HG03460 (cell line): ENCODE data around the gene SH3PXD2B.
"Not testable (repeated sequence)": the region's sequence is repeated elsewhere in the genome, so short reads cannot be mapped to it uniquely, and the experiment has no call there.

Experiments
- ATAC-seq: cut with Tn5 transposase; IDR thresholded peaks from one replicate; pipeline ENCODE4 v1.9.1; 2021; ENCODE audit not compliant: unreplicated experiment

SH3PXD2B gene

DNA sequence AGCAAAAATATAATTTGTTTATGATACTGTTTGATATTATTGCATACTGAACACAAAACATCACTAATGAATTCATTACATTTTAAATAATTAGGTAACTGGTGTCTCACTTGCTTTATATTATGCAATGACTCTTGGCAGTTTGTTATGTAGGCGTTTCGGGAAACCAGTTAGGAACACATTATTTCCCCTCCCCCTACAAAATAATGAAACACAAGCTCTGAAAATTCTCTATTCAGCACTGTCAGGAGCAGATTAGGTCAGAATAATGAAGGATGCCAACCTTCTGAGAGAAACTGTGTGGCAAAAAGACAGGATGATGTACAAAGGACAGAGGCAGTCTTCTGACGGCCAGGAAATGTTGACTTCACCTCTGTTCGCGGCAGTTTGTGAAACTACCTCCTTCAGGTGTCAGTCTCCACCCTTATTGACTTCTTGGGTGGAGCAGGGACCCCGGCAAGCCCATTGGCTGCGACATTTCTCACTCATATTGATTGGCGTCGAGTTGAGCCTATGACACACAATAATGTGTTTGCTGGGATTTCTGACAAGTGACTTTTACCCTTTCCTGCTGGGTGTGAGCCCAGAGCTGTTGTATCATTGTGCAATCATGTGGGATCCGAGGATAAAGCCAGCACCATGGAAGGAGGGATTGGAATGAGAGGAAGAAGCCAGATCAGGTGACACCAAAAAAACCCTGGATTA, 33.9 kb downstream of the SH3PXD2B start:
- ATAC-seq: no peak

DNA sequence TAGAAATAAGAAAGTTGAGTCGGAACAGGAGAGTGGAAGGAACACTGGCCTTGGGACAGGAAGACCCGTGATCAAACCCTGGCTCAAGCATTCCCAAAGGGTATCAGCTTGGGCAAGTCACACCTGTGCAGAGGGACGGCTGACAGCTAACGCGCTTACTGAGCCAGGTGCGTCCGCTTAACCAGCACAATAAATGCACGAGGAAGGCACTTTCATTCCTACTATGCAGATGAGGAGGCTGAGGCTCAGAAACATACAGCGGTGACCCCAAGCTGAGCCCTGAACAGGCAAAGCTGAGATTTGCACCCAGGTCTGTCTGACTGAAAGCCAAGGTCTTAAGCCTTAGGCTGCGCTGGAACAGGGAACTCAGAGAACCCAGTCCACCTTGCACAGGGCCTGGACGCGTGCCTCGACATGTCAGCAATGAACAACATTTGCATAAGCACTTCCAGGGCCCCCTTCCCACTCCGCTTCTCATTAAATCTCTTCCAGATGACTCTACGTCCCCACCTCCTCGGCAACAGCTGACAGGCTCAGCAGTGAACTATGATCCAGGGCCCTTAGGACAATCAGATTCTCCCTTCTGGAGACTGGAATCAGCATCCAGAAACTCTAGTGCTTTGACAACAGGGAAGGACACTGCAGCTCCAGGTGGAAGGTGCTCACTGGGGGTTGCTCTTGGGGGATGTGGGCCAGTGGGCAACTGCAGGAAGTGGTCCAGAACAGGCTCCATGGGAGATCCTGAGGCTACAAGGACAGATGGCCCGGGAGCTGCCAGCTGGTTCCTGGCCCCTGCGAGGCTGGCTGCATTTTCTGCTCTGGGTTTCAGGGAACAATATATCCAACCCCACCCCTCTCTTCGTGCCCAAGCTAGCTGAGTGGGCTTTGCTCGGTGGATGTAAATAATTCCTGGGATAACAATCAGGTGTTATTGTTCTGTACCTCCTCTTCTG, 35.2 kb downstream of the SH3PXD2B start:
- ATAC-seq: no peak

DNA sequence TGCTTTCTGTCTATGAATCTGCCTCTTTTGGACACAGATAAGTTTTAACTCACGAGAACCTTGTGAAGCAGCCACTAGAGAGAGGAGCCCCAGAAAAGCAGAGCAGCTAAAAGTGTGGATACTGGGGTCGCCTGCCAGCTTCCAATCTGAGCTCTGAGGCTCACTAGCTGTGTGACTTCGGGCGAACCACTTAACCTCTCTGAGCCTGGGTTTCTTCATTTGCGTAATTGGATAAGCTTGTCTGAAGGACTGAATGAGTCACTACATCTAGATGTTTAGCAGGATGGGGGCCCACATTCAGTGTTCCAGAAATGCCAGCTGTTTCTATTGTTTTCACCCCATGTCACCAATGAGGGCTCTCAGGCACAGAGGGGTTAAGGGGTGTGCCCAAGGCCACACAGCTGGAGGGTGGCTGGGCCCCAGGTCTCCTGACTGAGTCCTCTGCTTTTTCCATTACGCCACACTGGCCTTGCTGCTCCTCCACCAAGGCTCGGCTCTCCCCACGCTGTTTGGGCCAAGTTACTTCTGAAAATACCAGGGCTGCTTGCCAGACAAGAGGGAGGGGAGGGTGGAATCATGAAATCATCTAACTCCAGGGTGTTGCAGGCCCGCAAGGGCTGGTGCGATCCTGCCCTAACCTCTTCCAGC, 36.2 kb downstream of the SH3PXD2B start:
- no peak for ATAC-seq

DNA sequence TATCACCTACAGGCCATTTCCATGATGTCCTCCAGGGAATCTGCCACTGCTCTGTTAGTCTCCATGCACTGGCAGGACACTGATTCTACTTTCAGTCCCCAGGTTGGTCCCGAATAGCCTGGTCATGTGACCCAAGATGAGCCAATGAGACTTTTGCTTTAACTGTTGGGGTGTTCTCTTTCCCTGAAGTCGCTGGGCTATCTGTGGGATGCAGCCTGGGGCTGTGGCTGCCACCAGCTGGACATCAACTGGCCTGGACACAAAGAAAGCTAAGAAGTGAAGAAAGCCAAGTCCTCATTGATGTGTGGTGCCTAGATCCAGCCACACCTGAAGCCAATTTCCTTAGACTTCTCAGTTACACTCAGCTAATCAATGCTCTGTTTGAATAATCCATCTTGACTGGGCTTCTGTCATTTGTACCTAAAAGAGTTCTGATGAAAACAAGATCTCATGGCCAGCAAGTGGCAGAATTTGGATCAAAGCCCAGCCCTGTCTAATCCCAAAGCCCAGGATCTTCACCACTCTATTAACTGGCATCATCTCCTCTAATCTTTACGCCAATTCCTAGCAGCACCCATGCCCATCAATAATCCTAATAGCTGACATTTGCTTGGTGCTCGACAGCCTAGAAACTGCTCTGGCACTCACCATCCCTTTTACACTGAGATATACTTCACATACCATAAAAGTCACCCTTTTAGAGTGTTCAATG, 37.0 kb downstream of the SH3PXD2B start:
- no peak for ATAC-seq

DNA sequence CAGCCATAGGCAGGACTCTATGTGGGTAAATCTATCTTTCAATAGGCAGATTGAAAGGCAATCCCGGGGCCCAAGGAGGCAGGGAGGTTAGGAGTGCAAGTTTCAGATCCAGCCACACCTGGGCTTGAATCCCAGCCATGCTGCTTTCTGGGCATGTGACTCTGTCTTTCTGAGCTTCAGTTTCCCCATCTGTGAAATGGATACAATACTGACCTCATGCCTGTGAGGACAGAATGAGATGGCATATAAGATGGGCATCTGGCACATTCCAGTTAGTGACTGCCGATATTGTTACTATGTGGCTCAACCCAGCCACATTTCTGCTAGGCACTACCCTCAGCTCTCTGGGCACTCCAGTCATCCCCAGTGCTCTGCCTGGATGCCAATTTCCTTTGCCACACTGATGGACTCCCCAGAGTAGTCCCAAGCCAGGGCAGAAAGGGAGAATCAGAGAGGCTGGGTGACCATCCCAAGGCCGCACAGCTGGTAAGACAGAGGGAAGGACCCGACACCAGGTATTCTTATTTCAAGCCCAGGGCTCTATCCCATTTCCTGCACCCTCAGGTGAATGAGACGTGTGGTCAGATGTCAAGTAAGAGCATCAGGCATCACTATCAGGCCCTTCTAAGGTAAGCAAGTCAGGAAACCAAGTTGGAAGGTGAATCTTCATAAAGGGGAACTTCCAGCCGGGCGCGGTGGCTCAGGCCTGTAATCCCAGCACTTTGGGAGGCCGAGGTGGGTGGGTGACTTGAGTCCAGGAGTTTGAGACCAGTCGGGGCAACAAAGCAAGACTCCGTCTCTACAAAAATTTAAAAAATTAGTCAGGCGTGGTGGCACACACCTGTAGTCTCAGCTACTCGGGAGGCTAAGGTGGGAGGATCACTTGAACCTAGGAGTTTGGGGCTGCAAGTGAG, 38.7 kb downstream of the SH3PXD2B start:
- ATAC-seq: no peak

GRCh38 chr5:172414531-172415361, 39.6 kb downstream of the SH3PXD2B start:
- no peak for ATAC-seq

- ATAC-seq: no peak
Observed at GRCh38 chr5:172413601-172414171, 40.6 kb downstream of the SH3PXD2B start.

DNA sequence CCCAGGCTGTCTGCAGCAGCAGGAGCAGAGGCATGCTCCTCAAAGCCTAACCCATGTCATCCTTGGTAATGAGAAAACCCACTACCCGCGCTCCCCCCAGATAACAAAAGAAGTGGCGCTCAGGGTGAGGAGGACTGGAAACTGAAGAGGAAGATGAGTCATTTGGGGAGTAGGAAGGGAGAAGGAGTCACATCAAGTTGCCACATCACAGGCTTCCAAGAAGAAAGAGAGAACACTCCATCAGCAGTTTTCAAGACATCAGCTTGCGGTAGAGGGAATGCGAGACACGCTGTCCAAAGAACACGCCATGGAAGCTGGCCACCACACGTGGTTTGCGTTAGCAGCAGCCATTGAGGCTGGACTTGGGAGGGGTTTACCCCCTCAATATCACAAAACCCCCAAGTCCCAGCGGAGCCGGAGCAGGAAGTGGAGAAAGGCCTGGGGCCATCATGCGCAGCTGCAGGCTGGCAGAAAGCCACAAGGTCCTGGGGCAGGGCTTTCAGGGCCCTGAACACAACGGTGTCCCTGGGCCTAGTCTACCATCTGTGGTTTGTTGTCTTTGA, 41.5 kb downstream of the SH3PXD2B start:
- no peak for ATAC-seq

DNA sequence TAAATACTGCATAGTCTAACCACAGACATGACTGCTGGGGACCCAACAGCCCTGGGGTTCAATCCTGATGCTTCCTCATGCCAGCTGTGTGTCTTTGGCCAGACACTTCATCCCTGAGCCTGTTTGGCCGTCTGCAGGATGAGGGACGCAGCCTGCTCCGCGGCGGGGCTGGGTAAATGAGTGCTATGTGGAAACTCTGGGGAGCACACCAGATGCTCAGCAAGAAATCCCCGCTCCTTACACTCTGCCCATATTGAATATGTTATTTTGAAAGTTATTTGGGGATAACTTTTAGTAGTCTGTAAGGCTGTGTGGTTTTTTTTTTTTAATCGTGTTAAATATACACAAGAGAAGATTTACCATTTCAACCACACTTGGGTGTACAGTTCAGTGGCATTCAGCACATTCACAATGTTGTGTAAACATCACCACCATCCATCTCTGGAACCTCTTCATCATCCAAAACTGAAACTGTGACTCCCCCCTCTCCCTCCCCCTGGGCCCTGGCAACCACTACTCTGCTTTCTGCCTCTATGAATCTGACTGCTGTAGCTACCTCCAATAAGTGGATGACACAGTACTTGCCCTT, 42.7 kb downstream of the SH3PXD2B start:
- ATAC-seq: no peak

GRCh38 chr5:172410662-172411483, 43.5 kb downstream of the SH3PXD2B start:
- no peak for ATAC-seq

- ATAC-seq: no peak
Observed at GRCh38 chr5:172410160-172410559, 44.2 kb downstream of the SH3PXD2B start.

DNA sequence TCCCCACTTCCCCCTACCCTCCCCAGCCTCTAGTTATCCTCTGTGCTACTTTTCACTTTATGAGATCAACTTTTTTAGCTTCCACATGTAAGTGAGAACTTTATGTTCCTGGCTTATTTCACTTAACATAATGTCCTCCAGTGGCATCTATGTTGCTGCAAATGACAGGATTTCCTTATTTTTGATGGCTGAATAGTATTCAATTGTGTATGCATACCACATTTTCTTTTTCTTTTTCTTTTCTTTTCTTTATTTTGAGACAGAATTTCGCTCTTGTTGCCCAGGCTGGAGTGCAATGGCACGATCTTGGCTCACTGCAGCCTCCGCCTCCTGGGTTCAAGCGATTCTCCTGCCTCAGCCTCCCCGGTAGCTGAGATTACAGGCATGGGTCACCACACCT, 44.8 kb downstream of the SH3PXD2B start:
- not testable (repeated sequence) for ATAC-seq

- no peak for ATAC-seq
Observed at GRCh38 chr5:172407822-172408221, 46.5 kb downstream of the SH3PXD2B start.

- ATAC-seq: no peak
Observed at GRCh38 chr5:172407241-172407691, 47.1 kb downstream of the SH3PXD2B start.

GRCh38 chr5:172405226-172406107, 48.9 kb downstream of the SH3PXD2B start:
- ATAC-seq: no peak

DNA sequence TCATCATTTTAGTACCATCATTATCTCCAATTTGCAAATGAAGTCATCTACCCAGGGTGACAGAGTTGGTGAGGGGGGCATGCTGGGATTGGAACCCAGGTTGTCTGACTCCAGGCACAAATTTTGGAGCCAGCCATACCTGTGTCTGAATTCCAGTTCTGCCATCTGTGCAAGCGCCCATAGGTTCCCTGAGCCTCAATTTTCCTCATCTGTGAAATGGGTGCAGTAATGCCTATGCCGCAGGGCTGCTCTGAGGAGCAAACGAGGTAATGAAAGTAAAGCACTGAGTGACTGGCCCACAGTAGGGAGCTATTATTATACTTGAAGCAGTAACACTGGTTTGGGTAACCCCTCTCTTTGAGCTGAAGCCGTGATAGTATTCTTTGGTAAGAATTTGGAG, 49.6 kb downstream of the SH3PXD2B start:
- ATAC-seq: no peak
